GM12873 (cell line): ENCODE data around the gene GPR65.

Experiments used
- TF ChIP-seq, protein P1 (sequence below): IDR thresholded peaks from 2 replicates; pipeline ENCODE4 v1.5.1; 2012; ENCODE audit warnings: low read depth, mild to moderate bottlenecking, moderate library complexity, low read length, control low read depth; ENCODE audit not compliant: insufficient read depth; ENCODE audit errors: missing control alignments

The GPR65 gene

GRCh38 chr14:88040146-88040545 is 35.2 kb downstream of the GPR65 start:
- TF ChIP-seq, protein P1, sequence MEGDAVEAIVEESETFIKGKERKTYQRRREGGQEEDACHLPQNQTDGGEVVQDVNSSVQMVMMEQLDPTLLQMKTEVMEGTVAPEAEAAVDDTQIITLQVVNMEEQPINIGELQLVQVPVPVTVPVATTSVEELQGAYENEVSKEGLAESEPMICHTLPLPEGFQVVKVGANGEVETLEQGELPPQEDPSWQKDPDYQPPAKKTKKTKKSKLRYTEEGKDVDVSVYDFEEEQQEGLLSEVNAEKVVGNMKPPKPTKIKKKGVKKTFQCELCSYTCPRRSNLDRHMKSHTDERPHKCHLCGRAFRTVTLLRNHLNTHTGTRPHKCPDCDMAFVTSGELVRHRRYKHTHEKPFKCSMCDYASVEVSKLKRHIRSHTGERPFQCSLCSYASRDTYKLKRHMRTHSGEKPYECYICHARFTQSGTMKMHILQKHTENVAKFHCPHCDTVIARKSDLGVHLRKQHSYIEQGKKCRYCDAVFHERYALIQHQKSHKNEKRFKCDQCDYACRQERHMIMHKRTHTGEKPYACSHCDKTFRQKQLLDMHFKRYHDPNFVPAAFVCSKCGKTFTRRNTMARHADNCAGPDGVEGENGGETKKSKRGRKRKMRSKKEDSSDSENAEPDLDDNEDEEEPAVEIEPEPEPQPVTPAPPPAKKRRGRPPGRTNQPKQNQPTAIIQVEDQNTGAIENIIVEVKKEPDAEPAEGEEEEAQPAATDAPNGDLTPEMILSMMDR, result no peak

- TF ChIP-seq, protein P1, result no peak
These were observed 38.9 kb downstream of the GPR65 start for GRCh38 chr14:88043529-88044443.

DNA sequence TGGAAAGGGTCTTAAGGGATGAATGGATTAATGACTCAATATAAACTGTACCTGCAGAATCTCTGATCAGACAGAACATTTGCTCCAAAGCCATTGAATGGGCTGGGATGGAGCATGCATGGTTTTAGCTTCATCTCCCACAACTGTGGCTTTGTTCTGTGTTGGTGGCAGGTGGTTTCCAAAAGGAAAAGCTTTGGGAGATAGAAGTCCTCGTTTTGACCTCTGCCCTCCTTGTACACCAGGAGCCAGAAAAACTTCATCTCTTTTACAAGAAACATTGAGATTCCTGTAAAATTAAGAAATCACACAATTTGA is 39.5 kb downstream of the GPR65 start:
- TF ChIP-seq, protein P1, result no peak

- TF ChIP-seq, protein P1, result no peak
These were observed 40.0 kb downstream of the GPR65 start for GRCh38 chr14:88044776-88045446.

DNA sequence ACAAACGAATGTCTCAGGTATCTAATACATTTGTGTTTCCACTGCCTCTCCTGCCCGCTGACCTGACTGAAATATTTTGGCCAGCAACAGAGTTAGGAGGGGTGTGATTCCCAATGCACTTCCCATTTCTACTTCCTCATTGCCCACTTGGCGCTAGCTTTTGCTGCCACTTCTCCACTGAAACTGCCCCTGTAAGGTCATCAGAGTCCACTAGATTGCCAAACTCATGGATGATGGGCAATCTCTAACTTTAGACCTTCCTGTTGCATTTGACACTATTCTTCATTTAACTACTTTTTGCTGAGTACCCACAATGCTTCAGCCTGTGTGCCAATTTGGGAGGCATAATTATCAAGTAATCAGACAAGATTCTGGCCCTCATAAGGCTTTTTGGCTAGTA is 40.8 kb downstream of the GPR65 start:
- TF ChIP-seq, protein P1, result no peak

GRCh38 chr14:88048351-88048750 is 43.4 kb downstream of the GPR65 start:
- TF ChIP-seq, protein P1, result no peak

DNA sequence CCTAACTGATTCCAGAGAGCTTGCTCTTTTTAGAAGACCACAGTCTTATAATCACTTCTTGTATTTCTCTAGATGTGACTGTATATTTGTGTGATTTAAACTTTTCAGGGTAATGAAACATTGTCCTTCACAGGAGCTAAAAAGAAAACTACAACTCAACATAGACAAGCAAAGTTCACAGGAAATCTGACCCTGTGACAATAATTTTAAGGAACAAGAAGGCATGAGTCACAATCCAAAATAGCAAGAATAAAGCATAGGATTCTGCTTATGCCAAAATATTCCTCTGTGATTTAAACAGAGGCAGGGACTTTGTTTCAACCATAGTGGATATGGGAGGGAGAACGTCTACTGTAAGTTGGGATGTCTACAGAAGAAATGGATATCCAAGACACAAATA is 44.3 kb downstream of the GPR65 start:
- TF ChIP-seq, protein P1, result no peak
